GM06990 (cell line): Measurements from ENCODE around the gene SIGLEC14.

Experiments used
- DNase-seq: peaks from one replicate; pipeline ENCODE4 v3.0.0-alpha.2; 2011; ENCODE audit not compliant: insufficient read length; ENCODE audit errors: extremely low read depth
- H3K27me3 ChIP-seq: replicated peaks from 2 replicates; pipeline ENCODE4 v1.6.0; 2011; ENCODE audit warnings: low read length; ENCODE audit not compliant: control insufficient read depth, insufficient read depth
- H3K36me3 ChIP-seq: 2 replicates; pipeline ENCODE4 v1.5.1; 2011; ENCODE audit warnings: low read length; ENCODE audit not compliant: control insufficient read depth, insufficient read depth
- H3K4me3 ChIP-seq: replicated peaks from 2 replicates; pipeline ENCODE4 v1.5.1; 2011; ENCODE audit warnings: low read depth, mild to moderate bottlenecking, control low read depth, low read length
- TF ChIP-seq, protein P1 (sequence below): IDR thresholded peaks from 2 replicates; pipeline ENCODE4 v1.5.1; 2011; ENCODE audit warnings: low read length, control low read depth, mild to moderate bottlenecking, inconsistent platforms; ENCODE audit not compliant: insufficient read depth, poor library complexity, severe bottlenecking

The SIGLEC14 gene

DNA sequence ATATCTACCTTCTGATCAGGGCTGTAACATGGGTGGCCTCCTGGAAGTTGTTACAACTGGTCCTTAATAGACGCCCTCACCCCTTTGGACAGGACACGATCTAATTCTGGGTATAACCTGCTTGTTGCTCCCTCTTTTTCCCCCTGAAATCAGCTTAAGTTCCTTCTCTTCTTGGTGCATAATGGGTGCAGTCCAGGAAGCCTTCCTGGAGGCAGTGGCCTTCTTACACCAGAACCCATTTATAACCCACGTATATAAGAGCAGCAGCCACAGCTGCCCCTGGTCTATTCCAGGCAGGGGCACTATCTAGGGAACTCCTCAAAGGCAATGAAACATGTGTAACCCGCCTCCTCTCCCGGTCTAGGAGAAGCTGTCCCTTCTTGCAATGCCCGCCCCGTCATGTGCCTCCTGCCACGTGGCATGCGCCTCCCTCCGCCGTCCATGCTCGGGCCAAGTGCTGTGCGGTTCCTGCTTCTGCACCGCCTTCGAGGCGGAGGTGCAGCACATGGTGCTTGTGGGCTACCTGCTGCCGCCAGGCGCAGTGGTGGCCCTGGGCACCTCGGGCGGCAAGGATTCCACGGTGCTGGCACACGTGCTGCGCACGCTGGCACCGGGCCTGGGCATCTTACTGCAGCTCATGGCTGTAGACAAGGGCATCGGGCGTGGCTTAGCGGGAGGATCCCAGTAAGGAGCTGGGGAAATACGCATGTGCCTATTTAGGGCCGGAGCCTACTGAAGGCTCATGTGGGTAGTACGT, 48.3 kb downstream of the SIGLEC14 start:
- Histone ChIP-seq H3K36me3 (no peaks in the 10 kb centered on the region), H3K27me3 (no peaks in the 10 kb centered on the region), H3K4me3 (no peak overlapping the region)
- TF ChIP-seq, protein P1, sequence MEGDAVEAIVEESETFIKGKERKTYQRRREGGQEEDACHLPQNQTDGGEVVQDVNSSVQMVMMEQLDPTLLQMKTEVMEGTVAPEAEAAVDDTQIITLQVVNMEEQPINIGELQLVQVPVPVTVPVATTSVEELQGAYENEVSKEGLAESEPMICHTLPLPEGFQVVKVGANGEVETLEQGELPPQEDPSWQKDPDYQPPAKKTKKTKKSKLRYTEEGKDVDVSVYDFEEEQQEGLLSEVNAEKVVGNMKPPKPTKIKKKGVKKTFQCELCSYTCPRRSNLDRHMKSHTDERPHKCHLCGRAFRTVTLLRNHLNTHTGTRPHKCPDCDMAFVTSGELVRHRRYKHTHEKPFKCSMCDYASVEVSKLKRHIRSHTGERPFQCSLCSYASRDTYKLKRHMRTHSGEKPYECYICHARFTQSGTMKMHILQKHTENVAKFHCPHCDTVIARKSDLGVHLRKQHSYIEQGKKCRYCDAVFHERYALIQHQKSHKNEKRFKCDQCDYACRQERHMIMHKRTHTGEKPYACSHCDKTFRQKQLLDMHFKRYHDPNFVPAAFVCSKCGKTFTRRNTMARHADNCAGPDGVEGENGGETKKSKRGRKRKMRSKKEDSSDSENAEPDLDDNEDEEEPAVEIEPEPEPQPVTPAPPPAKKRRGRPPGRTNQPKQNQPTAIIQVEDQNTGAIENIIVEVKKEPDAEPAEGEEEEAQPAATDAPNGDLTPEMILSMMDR, result no peak
- DNase-seq, result no peak

DNA sequence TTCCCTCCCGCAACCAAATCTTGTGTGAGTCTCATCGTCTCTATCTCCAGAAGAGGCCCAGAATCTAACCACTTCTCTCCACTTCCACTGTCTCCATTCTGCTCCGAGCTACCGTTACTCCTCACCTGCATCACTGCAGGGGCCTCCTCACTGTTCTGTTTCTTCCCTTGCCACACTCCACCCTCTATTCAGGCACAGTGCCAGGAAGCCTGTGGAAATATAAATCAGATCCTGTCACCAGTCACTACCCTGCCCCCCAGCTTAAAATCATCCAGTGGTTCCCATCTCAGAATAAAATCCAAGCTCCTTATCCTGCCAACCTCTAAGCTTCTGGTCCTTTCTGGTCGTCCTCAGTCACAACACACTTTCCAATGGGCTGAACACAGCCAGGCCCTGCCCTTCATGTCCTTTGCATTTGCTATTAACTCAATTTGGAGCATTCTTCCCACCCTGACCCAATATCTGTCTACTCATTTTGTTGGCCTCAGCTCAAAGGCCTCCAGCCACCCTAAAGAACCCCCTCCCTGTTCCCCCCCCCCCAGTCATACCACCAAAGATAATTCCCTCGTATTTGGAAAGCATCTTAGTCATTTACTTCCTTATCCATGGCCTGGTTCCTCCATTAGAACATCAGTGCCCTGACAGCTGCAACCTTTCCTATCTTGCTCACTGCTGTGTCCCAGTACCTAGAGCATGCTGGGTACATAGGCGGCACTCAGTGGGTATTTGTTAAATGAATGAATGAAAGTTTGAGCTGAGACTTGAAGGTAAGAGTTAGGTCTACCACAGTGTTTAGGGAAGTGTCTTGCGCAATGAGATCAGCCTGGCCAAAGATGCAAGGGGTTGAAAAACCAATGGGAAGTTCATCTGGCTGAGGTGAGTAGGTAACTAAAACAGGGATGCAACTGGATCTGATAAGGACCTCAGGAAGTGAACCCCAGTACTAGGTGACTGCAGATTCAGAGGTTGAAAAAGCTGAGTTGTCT, 51.1 kb downstream of the SIGLEC14 start:
- no peaks in the 10 kb centered on the region for H3K36me3 ChIP-seq
- TF ChIP-seq, protein P1, result no peak
- peak overlapping the region; percentile 83 for H3K4me3 ChIP-seq
- no peaks in the 10 kb centered on the region for H3K27me3 ChIP-seq
- DNase-seq, result no peak

DNA sequence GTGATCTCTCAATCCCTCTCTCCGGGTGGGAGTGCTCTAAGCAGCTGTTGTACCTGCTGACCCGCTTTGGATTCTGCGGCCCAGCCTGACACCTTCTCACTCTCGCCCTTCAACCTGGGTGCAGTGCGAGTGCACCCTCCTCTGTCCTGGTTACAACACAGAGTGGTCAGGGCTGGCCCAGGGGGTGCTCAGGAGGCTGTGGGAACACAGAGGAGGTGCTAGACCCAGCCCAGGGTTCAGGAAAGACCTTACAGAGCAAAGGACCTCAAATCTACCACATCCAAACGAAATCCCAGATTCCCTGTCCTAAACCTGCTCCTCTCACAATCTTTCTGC, 51.9 kb downstream of the SIGLEC14 start:
- DNase-seq, result no peak
- TF ChIP-seq, protein P1, result no peak
- no peaks in the 10 kb centered on the region for H3K27me3 ChIP-seq
- H3K4me3 ChIP-seq, result peak overlapping the region; percentile 83
- no peaks in the 10 kb centered on the region for H3K36me3 ChIP-seq

DNA sequence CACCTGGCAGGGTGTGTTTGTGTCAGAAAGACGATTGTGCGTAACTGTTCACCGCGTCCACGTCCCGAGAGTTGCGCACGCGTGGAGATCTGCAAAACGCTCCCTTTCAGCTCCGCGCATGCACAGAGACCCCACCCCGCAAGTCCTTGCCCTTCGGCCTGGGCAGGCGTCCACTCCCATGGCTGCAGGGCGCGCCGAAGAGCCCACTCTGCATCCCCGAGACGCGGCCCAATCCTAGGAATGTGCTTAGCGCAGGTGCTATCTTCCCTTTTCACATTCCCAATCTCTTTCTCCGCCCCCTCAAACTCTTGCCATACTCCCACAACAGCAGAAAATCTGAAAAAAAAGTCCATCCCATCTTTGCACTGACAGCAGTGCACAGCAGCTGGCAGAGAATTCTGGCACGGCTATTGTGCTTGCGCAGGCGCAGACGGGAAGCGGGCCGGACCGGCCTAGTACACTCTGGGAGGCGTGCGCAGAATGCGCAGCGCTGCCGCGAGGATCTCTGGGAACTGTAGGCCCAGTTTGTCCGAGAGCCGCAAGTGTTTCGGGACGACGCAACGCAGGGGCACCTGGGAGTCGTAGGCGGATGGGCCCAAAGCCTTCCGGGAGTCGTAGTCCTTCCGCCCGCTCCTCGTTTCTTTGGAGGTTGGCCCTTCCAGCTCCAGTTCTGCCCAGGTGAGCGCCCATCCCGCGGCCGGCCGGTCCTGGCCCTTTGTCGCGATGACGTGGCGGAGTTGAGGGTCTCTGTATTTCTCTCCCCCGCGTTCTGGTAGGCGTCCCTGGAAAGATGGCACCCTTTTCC, 52.5 kb downstream of the SIGLEC14 start:
- peak overlapping the region; percentile 83 for H3K4me3 ChIP-seq
- H3K36me3 ChIP-seq, result no peaks in the 10 kb centered on the region
- TF ChIP-seq, protein P1, result no peak
- no peaks in the 10 kb centered on the region for H3K27me3 ChIP-seq
- DNase-seq, result peak; percentile 94

DNA sequence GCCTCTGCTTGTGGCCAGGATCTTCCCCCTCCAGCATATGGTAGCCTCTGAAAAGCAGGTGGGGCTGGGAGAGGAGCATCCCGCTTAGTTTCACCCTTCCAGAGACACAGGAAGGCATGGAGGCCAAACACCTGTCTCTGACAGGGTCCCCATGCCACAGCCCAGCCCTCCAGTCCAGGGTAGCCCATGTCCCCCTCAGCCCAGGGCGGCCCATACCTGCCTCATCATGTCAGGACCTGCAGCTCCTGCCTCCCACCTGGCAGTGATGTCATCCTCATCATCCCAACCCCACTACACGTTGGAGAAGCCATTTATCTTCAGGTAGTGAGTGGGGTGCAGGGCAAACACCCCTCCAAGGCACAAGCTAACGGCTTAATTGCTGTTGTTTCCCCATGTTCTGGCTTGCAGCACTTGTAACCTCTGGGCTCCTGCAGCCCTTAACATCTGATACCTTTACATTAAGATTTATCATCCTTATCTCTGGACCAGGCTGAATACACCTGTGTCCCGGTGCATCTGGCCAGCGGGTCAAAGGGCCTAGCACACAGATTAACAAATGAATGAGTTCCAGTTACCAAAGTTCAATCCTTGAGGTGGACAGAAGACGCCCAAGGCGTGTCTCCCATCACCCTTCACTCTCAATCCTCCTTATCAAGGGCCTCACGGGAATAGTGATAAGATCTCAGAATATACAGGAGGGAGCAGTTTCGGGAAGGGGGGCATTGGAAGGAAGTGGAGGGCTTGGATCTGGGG, 53.3 kb downstream of the SIGLEC14 start:
- DNase-seq, result no peak
- Histone ChIP-seq H3K27me3 (no peaks in the 10 kb centered on the region), H3K36me3 (no peaks in the 10 kb centered on the region), H3K4me3 (peak overlapping the region; percentile 83)
- TF ChIP-seq, protein P1, result no peak
